ENCODE data around the gene HCFC1R1.

DNA sequence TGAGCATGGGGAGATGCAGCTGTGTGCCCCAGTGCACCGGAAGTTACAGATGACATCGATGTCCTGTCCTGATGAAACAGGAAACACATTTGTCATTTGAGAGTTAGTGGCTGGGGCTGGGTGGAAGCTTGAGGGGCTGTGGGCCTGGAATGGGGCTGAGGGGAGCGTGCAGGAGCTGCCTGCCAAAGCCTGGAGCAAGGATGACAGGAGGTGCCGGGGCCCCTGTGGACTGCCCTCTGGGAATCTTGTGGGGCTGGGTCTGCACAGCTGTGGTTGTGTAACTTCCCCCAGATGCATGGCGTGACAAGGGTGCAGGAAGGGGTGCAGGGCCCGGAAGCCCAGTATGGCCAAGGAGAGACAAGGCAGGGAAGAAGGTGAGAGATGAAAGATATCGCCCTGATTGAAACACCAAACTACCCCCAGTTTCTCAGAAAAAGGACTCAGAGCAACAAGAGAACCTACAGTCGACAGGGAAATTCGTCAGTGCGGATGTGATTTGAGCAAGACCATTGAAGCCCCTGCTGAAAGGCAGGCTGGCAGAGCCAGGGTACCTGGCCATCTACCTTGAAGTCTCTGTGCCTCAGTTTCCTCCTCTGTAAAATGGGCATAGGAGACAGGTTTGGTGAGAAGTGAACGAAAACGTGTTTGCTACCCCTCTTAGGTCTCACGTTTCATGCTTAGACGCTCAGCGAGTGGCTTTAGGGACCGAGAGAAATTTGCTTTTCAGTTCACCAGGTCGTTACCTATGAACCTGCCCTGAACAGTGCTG lies 31.4 kb upstream of the HCFC1R1 start:
- TF ChIP-seq, protein P1, sequence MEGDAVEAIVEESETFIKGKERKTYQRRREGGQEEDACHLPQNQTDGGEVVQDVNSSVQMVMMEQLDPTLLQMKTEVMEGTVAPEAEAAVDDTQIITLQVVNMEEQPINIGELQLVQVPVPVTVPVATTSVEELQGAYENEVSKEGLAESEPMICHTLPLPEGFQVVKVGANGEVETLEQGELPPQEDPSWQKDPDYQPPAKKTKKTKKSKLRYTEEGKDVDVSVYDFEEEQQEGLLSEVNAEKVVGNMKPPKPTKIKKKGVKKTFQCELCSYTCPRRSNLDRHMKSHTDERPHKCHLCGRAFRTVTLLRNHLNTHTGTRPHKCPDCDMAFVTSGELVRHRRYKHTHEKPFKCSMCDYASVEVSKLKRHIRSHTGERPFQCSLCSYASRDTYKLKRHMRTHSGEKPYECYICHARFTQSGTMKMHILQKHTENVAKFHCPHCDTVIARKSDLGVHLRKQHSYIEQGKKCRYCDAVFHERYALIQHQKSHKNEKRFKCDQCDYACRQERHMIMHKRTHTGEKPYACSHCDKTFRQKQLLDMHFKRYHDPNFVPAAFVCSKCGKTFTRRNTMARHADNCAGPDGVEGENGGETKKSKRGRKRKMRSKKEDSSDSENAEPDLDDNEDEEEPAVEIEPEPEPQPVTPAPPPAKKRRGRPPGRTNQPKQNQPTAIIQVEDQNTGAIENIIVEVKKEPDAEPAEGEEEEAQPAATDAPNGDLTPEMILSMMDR (IDR thresholded peaks at IDR 0.05; ENCODE audit: low read length), result no peak
- TF ChIP-seq EZH2 (IDR thresholded peaks at IDR 0.05; ENCODE audit: borderline replicate concordance, low read length), result no peak

Data from OCI-LY1 (cell line).